NCI-H2029 (cell line): ENCODE measurements around the gene DDB1.

ENCODE experiments used
- DNase-seq: peaks from one replicate; lab custom pipeline; 2025; lab: John Stamatoyannopoulos, UW

DDB1 gene

DNA sequence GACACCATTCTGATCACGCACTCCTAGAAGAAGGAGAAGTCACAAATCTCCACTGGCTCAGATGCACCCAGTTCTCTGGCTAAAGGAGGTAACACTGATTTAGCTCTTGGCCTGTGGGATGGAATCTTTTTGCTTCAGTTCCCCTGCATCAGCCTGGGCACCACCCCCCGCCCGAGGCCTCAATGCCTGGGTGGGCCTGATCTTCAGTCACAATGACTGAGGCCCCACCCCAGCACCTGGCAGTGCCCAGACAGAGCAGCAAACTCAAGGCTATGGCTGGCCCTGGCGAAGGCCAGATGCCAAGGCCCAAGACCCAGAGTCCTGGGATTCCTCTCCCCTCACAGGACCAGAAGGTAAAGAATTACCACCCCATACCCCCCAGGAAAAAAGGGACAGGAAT, 23.8 kb upstream of the DDB1 start:
- no peak for DNase-seq

DNA sequence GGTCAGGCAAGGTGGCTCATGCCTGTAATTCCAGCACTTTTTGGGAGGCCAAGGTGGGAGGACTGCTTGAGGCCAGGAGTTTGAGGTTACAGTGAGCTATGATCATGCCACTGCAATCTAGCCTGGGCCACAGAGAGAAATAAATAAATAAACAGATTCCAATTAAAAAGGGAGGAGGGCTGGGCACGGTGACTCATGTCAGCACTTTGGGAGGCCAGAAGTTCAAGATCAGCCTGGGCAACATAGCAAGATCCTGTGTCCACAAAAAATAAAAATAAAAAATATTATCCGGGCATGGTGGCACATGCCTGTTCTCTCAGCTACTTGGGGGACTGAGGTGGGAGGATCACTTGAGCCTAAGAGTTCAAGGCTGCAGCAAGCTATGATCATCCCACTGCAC, 21.3 kb upstream of the DDB1 start:
- no peak for DNase-seq

DNA sequence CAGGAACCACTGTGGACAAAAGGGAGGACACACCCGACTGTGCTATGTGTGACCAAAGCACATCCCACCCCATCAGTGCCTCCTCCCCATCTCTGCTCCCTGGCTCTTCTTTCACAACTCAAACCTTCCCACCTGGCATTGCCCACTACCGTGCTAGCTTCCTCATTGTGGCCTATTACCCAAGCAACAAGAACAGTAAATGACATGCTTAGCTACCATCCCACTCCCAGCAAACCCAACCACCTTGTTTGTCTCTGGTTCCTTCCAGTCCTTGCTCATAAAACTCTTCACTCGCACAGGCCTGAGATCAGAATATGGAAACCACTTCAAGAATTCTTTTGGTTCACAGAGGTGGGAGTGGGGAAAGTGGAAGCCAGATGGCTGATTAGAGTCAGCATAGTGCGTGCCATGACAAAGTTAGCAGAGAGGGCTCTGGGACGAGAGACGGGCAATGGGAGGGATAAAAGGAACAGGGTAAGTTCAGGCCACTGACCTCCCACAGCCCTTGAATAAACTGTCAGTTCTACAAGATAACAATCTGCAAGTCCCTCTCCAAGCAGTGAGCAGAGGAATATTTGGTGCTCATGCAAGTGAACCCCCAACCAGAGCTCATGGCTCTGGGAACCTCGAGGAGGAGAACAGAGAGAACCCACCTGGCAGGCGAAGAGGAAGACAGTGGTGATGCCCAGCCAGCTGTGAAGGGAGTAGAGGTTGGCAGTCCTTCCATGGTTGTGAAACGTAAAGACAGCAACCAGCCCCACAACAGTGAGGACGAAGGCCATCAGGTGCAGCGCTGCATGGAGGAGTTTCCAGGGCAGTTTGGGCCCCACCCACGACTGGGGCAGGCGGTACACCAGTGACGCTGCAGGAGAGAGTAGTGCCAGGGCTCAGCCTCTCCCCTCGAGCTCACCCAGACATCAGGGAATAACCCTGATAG, 20.5 kb upstream of the DDB1 start:
- no peak for DNase-seq

DNA sequence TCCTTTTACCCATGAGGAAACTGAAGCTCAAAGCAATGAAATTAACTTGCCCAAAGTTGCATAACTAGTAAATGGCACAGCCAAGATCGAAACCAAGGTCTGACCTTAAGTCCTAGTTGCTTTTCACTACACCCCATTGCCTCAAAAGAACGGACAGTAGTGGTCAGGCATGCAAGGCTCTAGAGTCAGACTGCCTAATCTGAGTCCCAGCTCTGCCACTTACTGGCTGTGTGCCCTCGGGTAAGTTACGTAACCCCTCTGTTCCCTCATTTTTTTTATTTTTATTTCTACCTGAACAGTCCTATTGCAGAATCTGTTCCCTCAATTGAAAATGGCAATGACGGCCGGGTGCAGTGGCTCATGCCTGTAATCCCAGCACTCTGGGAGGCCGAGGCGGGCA, 19.1 kb upstream of the DDB1 start:
- no peak for DNase-seq

DNA sequence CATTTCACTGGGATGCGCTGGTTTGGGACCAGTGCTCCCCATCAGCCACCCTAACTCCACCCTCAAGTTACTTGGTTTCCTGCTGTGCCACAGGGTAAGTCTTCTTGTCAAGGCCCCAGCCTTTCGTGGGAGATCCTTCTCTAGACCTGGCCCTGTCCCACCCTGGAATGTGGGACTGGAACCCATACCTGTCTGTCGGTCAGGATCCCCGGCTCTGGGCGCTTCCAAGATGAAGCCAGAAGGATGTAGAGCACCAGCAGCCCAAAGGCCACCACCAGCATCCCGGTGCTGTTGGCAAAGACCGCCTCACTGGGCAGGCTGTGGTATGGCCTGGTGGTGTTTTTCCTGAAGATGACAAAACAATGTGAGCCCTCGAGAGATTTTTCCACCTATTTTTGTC, 17.9 kb upstream of the DDB1 start:
- DNase-seq, result no peak

DNA sequence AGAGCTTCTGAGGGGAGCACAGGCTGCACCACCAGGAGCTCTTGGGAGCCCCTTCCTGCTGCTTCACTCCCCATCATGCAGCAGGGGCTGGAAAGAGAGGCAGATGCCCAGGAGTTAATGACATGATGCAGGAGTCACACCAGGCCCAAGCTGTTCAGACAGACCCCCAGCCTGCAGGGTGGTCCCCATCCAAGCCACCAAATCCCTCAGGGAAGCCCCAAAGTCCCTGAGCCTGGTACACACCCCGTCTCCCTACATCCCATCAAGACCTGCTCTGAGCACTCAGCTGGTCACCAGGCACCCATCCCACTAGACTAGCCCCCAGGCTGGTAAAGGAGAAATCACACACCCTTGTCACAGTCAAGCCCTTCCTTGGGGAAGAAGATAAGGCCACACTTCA, 17.4 kb upstream of the DDB1 start:
- DNase-seq, result no peak

DNA sequence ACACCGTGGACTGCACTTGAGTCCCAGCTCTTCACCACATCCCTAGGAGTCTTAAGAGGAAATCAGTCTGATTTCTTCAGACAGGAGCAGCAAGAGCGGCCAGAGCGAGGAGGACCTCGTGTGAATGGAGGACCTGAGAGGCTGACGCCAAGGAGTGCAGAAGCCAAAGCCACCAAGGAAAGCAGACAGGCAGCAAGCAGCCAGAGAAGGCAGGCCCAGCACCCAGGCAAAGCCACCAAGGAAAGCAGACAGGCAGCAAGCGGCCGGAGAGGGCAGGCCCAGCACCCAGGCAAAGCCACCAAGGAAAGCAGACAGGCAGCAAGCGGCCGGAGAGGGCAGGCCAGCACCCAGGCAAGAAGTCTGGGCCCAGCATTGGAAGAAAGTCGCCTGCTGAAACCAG, 17.0 kb upstream of the DDB1 start:
- DNase-seq, result no peak

DNA sequence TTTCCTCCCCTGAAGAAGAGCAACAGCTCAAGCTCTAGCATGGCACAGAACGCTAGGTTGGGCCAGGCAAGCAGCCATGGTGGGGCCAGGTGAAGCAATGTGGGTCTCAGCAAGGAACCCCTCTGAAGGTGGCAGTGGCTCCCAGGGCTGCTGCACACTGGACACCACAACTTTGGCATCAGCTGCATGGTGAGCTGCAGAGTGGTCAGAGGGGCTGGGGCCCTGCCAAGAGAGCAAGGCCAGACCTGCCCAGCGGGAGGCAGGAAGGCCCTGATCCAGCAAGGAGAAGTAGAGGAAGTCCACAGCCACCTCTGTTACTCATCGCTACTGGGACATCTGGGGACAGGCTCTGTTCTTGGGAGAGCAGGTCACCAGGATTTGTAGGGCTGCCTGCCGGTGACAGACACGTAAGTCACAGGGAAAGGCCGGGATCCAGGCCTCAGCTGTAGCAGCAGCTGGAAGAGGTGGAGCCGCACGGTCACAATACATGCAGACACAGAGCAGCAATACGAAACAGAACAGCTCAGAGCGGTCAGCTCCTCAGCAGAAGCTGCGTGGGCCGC, 16.4 kb upstream of the DDB1 start:
- DNase-seq, result no peak

DNA sequence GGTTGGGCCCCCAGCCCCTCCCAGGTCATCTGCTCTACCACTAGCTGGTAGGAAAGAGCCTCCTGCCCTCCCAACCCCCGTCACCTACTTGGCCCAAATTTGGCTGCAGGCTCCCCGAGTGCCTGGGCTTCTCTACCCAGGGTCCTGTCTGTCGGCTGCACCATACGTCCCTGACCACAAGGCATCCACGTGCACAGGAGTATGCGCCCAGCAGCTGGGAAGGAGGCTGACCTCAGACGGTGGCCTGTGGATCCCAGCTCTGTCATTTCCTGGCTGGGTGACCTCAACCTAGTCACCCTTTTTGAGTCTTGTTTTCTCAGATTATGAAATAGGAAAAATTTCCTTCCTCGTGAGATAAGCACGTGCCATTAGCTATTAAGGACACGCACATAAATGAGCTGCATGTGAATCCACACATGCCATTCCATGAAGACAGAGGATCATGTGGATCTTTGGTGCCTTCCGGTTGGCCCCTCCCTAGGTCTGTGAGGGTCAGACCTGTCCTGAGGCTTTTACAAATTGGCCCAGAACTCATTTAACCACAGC, 15.1 kb upstream of the DDB1 start:
- no peak for DNase-seq

DNA sequence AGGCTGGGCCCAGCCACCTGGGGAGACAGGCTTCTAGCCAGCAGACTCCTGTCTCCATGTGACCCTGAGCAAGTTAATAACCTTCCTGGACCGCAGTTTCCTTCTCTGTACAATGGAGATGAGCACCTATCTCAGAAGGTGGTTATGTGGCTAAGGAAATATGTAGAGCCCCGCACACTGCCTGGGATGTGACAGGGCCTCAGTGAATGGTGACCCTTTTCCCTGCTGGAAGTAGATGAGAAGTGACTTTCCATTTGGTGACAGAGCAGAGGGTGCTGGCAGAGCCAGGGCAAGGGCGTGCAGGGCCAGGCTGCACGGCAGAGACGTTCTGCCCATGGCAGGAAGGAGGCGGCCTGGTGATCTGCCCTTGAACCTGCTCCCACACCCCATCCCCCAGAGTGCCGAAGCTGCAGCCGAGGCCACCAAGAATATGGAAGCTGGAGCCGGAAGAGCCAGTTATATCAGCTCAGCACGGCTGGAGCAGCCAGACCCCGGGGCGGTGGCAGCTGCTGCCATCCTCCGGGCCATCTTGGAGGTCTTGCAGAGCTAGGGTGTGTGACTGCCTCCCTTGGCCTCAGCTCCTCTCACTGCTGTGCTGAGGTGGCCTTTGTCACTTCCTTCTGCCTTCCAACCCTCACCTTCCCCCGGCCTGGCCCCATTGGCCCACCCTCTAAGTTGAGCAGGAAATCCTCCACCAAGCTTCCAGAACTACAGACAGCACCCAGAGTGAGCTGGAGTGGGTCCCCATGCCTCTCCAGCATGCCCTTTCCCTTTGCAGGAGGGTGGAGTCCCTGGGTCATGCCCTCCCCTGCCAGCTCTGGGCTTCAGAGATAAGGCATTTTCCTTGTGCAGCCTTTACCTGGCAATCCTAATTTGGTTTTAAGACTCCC, 13.3 kb upstream of the DDB1 start:
- DNase-seq, result no peak

DNA sequence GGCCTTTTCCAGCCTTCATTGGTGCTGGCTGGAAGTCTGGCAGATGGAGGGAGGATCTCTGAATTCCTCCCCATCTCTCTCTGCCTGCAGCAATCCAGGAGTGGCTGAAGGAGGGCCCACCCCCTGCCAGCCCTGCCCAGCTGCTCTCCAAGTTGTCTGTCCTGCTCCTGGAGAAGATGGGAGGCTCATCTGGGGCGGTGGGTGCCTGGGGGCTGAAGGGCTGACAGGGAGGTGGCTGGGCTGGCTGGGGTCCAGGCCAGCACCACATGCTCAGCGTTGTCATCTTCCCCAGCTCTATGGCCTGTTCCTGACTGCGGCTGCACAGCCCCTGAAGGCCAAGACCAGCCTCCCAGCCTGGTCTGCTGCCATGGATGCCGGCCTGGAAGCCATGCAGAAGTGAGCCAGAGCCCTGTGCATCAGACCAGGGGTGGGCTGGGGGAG, 12.3 kb upstream of the DDB1 start:
- DNase-seq, result no peak

DNA sequence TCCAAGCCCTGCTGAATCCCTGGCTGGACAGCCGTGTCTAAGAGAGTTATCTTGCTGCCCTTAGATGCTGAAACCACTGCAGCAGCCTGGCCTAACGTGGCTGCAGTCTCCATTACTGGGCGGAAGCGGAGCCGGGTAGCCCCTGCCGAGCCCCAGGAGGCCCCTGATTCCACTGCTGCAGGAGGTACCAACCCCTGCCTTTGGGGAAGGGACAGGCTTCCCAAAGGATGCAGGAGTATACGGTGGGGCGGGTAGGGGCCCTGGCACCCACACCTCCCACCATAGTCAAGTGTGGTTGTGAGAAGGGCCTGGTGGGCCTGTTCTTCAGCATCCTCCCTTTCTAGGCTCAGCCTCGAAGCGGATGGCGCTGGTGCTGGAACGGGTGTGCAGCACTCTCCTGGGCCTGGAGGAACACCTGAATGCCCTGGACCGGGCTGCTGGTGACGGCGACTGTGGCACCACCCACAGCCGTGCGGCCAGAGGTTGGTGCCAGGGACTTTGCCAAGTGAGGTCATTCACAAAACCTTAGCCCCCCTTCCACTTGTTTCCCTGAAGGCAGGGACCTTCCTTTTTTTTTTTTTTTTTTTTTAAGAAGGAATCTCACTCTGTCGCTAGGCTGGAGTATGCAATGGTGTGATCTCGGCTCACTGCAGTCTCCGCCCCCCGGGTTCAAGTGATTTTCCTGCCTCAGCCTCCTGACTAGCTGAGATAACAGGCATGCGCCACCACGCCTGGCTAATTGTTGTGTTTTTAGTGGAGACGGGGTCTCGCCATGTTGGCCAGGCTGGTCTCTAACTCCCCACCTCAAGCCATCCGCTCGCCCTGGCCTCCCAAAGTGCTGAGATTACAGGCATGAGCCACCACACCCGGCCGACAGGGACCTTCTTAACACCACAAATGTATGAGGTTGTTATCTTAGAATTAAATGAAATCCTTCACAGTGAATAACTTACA, 11.2 kb upstream of the DDB1 start:
- no peak for DNase-seq

DNA sequence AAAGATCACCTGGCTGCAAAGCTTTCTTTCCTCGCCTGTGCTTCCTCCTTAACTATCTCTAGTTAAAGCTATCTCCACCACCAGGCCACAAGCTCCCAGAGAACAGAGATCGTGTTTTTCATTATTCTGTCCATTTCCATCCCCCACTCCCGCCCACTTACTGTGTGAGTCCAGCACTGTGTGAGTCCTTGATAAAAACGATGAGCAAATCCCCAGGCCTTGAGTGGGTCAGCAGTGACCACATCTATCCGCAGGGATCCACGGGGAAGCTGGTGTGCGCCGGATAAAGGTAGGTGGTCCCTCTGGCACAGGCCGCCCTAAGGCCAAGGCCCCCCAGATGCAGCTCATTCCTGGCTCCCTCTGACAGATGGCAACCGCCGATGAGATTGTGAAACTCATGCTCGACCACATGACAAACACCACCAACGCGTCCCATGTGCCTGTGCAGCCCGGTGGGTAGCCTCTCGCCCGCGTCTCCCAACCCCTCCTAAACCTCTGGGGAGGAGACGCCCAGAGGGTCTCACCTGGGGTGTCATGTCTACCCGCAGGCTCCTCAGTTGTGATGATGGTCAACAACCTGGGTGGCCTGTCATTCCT, 9.4 kb upstream of the DDB1 start:
- no peak for DNase-seq

DNA sequence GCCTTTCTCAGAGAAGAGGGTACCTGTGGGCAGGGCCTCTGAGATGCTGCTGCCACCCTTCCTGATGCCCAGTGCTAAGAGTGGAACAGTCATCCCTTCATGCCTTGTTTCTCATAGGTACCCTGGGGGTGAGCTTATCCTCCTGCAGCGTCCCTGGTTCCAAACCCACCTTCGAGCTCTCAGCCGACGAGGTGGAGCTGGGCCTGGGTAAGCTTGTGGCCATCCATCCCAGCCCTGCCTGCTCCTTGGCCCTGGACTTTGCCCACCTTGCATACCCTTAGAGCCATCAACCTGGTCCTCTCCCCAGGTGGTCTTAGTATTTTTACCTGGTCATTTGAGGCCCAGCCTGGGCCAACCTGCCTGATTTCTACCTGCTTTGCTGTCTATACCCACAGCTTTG, 8.8 kb upstream of the DDB1 start:
- no peak for DNase-seq

DNA sequence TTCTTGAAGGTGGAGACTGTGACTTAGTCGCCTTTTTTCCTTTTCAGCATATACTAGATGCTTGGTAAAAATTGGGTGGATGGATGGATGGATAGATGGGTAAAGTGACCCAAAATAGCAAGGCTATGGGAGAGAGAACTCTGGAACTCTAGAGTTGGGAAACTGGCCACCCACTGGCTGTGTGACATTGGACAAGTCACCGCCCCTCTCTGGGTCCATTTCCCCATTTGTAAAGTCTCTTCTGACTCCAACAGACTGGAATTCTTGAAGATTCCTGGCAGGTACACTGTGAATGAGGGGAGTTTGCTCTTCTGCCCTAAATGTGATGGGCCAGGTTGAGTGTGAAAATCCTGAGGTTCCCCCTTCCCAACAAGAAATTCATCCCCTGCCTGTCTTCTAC, 8.1 kb upstream of the DDB1 start:
- no peak for DNase-seq

DNA sequence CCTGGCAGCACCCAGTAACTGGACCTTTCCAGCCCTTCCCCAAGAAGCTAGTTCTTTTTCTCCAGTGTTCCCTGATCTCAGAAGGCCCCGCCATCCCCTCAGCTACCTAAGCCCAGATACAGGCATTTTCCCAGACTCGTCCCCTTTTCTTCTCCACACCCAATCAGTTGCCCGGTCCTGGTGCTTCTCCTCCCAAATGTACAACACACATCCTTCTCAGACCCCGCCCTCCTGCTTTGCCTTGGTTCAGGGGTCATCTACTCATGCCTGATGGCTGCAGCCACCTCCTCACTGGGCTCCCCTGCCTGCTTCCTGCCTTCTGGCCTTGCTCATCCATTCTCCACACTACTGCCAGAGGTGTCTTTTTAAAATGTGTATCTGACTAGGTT, 6.6 kb upstream of the DDB1 start:
- DNase-seq, result no peak

DNA sequence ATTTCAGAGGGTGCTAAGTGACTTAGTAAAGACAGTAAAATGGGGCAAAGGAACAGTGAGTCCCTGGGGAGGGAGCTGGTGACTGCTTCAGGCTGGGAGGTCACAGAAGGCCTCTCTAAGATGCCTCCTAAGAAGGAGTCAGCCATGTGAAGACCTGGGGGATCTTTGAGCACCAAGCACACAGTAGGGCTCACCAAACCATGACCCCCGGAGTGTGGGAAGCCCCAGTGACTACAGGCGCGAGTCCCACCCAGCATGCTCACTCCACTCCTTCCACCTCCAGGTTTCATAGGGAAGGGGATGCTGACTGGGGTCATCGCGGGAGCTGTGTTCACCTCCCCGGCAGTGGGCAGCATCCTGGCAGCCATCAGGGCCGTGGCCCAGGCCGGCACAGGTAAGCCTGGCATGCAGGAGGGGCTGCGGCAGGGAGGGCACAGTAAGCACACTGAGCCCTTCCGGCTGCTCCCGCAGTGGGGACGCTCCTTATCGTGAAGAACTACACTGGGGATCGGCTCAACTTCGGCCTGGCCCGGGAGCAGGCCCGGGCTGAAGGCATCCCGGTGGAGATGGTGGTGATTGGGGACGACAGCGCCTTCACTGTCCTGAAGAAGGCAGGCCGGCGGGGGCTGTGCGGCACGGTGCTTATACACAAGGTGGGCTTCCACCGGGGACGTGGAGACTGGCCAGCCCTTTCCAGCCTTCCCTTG, 6.0 kb upstream of the DDB1 start:
- no peak for DNase-seq

DNA sequence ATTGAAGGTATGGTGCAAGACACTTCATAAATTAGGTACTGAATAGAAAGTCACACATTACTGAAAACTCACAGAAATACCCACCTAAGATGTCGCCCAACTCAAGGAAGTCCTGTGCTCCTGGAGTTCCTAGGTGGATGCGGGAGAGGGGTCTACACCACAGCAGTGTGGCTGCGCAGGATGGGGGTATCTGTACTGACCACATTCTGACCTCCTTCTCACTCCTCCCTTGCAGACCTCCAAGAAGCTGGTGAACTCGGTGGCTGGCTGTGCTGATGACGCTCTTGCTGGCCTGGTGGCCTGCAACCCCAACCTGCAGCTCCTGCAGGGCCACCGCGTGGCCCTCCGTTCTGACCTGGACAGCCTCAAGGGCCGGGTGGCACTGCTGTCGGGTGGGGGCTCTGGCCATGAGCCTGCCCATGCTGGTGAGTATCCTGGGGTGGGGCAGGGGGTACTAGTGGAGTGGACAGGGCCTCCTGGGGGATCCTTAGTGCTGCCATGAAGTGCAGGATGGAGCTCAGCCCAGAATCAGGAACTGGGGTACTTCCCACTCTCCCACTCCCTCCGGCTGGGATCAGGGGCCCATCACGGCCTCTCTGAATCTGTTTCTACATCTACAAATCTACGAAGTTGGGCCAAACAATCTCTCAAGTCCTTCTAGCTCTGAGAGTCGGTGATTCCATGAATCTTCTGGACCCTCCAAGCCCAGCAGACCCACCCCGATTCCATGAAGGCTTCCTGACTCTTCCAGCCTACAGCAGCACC, 5.0 kb upstream of the DDB1 start:
- no peak for DNase-seq

DNA sequence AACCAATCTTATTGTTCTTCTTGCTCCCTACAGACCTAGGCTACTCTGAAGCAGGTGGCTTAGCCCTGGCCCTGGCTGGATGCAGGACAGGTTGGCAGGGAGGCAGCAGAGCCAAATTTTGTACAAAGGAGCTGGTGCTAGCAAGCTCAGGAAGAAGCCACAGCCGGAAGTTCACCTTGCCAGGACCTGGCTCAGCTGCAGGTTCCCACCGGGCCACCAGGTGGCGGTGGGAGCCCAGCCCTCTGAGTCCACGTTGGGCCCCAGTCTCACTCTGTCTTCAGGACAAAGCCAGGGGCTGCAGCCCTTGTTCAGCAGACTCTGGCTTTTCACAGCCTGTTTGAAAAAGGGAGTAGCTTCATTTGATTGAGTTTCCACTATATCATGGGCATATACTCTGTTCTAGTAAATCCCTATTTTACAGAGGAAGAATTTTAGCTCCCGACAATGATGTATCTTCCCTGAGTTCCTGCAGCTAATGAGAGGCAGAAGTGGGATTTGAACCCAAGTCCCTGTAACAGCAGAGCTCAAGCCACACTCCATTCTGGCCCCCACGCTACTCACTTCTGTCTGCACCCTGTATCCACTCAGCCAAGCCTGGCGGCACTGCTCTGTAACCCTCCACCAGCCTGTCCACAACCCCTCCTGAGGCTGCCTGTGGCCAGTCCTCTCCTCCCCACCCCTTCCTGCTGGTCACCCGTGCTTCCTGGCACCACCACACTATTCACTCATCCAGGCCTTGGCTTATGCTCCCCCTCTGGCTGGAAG, 3.4 kb upstream of the DDB1 start:
- DNase-seq, result peak; percentile 80
